KOPT-K1 (cell line): ENCODE measurements around the gene NKTR.

Experiments
- H3K27ac ChIP-seq: fragments of 200-600 bp; sonication (generic); 2 replicates; pipeline ENCODE4 v1.5.1; 2016; ENCODE audit warnings: antibody characterized with exemption, mild to moderate bottlenecking, low read depth, low read length; ENCODE audit not compliant: poor library complexity, severe bottlenecking
- H3K36me3 ChIP-seq: fragments of 200-600 bp; sonication (generic); 2 replicates; pipeline ENCODE4 v1.5.1; 2017; ENCODE audit warnings: antibody characterized with exemption, mild to moderate bottlenecking, low read length, moderate library complexity; ENCODE audit not compliant: insufficient read depth
- H3K9me3 ChIP-seq: fragments of 200-600 bp; sonication (generic); 2 replicates; pipeline ENCODE4 v1.5.1; 2017; ENCODE audit warnings: antibody characterized with exemption, low read length, mild to moderate bottlenecking; ENCODE audit not compliant: insufficient read depth, poor library complexity, severe bottlenecking

NKTR gene

GRCh38 chr3:42668793-42669217, 68.3 kb downstream of the NKTR start:
- no peaks in the 10 kb centered on the region for H3K9me3 ChIP-seq
- H3K36me3 ChIP-seq = no peaks in the 10 kb centered on the region
- H3K27ac ChIP-seq = no peak overlapping the region

- no peak overlapping the region for H3K27ac ChIP-seq
- no peaks in the 10 kb centered on the region for H3K9me3 ChIP-seq
- no peaks in the 10 kb centered on the region for H3K36me3 ChIP-seq
These were observed 69.6 kb downstream of the NKTR start for GRCh38 chr3:42670051-42670576.

- Histone ChIP-seq H3K36me3 (no peaks in the 10 kb centered on the region), H3K27ac (no peak overlapping the region), H3K9me3 (peaks cover 2% of the 10 kb centered on the region)
These were observed 70.2 kb downstream of the NKTR start for GRCh38 chr3:42670670-42671069.

- H3K36me3 ChIP-seq = no peaks in the 10 kb centered on the region
These were observed 72.0 kb downstream of the NKTR start for GRCh38 chr3:42672515-42672914.

GRCh38 chr3:42673082-42673481, 72.6 kb downstream of the NKTR start:
- Histone ChIP-seq H3K9me3 (peaks cover 20% of the 10 kb centered on the region), H3K27ac (no peak overlapping the region), H3K36me3 (no peaks in the 10 kb centered on the region)

More at GRCh38 chr3:42672515-42672914, 72.0 kb downstream of the NKTR start:
- H3K27ac ChIP-seq = no peak overlapping the region
- H3K9me3 ChIP-seq = peaks cover 16% of the 10 kb centered on the region

GRCh38 chr3:42674146-42674545, 73.7 kb downstream of the NKTR start:
- Histone ChIP-seq H3K9me3 (peaks cover 27% of the 10 kb centered on the region), H3K36me3 (no peaks in the 10 kb centered on the region), H3K27ac (no peak overlapping the region)

GRCh38 chr3:42675909-42676308, 75.4 kb downstream of the NKTR start:
- H3K9me3 ChIP-seq = peaks cover 27% of the 10 kb centered on the region
- H3K36me3 ChIP-seq = no peaks in the 10 kb centered on the region
- H3K27ac ChIP-seq = no peak overlapping the region

- Histone ChIP-seq H3K36me3 (no peaks in the 10 kb centered on the region), H3K9me3 (peaks cover 27% of the 10 kb centered on the region), H3K27ac (no peak overlapping the region)
These were observed 78.0 kb downstream of the NKTR start for GRCh38 chr3:42678447-42678846.

GRCh38 chr3:42680271-42680670, 79.8 kb downstream of the NKTR start:
- Histone ChIP-seq H3K9me3 (peaks cover 27% of the 10 kb centered on the region), H3K27ac (no peak overlapping the region), H3K36me3 (no peaks in the 10 kb centered on the region)

GRCh38 chr3:42680806-42681205, 80.3 kb downstream of the NKTR start:
- no peak overlapping the region for H3K27ac ChIP-seq
- peaks cover 24% of the 10 kb centered on the region for H3K9me3 ChIP-seq
- H3K36me3 ChIP-seq = no peaks in the 10 kb centered on the region

- Histone ChIP-seq H3K9me3 (peaks cover 17% of the 10 kb centered on the region), H3K36me3 (no peaks in the 10 kb centered on the region), H3K27ac (no peak overlapping the region)
These were observed 81.0 kb downstream of the NKTR start for GRCh38 chr3:42681361-42682038.

GRCh38 chr3:42682301-42683070, 82.0 kb downstream of the NKTR start:
- H3K36me3 ChIP-seq = no peaks in the 10 kb centered on the region
- H3K27ac ChIP-seq = no peak overlapping the region
- peaks cover 11% of the 10 kb centered on the region for H3K9me3 ChIP-seq

GRCh38 chr3:42683875-42684598, 83.6 kb downstream of the NKTR start:
- Histone ChIP-seq H3K27ac (no peak overlapping the region), H3K9me3 (no peaks in the 10 kb centered on the region), H3K36me3 (no peaks in the 10 kb centered on the region)

GRCh38 chr3:42684632-42685362, 84.3 kb downstream of the NKTR start:
- Histone ChIP-seq H3K27ac (no peak overlapping the region), H3K9me3 (no peaks in the 10 kb centered on the region), H3K36me3 (no peaks in the 10 kb centered on the region)
